Calu3 (cell line): ENCODE results near the gene MRGPRF. TPM values are rescaled to one million over a fixed set of nuclear protein-coding genes. Genes with fewer than 3 reads are reported as not detected.

ENCODE experiments used
- BruUV-seq: library from RNA; stranded (reverse); fragments of 400-500 nt; replicated peaks from 2 replicates; lab custom pipeline; 2021; lab: Mats Ljungman, UMichigan
- CTCF ChIA-PET: fragments of 300-600 bp; sonication (Branson Sonifier 250); formaldehyde crosslinking; loops from one replicate; lab custom pipeline; 2022; ENCODE audit warnings: antibody characterized with exemption; lab: Charles Lee
- DNase-seq: peaks from one replicate; pipeline ENCODE4 v3.0.0; 2022
- H3K27ac Mint-ChIP-seq: one replicate; pipeline ENCODE4 v1.8.0; 2022; ENCODE audit warnings: mixed read lengths; ENCODE audit not compliant: unreplicated experiment
- H3K27me3 Mint-ChIP-seq: one replicate; pipeline ENCODE4 v1.8.0; 2022; ENCODE audit warnings: mixed read lengths; ENCODE audit not compliant: unreplicated experiment
- H3K36me3 Mint-ChIP-seq: one replicate; pipeline ENCODE4 v1.8.0; 2022; ENCODE audit warnings: mild to moderate bottlenecking, moderate library complexity, mixed read lengths; ENCODE audit not compliant: insufficient read depth, unreplicated experiment
- H3K4me1 Mint-ChIP-seq: one replicate; pipeline ENCODE4 v1.8.0; 2022; ENCODE audit warnings: mild to moderate bottlenecking, low read depth, mixed read lengths; ENCODE audit not compliant: unreplicated experiment
- H3K4me3 Mint-ChIP-seq: one replicate; pipeline ENCODE4 v1.8.0; 2022; ENCODE audit warnings: mild to moderate bottlenecking, low read depth, moderate library complexity, mixed read lengths; ENCODE audit not compliant: unreplicated experiment
- H3K9me3 Mint-ChIP-seq: one replicate; pipeline ENCODE4 v1.8.0; 2022; ENCODE audit warnings: low read depth, mixed read lengths; ENCODE audit not compliant: unreplicated experiment
- intact Hi-C: fragments of 100-400 bp; cut with micrococcal nuclease; formaldehyde crosslinking; loops from one replicate; pipeline ENCODE4 v1.10.0; 2022; ENCODE audit not compliant: unreplicated experiment
- total RNA-seq: library from RNA; stranded (reverse); gene quantifications from 2 replicates; pipeline ENCODE4 v1.2.3, GENCODE V29; 2022
- TF ChIP-seq, protein P1 (sequence below): fragments of 200-600 bp; IDR thresholded peaks from one replicate; pipeline ENCODE4 v1.8.0; 2022; ENCODE audit warnings: antibody characterized with exemption; ENCODE audit not compliant: unreplicated experiment

MRGPRF gene
- total RNA-seq, 1 experiment from 2014 or later: 0.14 TPM

DNA sequence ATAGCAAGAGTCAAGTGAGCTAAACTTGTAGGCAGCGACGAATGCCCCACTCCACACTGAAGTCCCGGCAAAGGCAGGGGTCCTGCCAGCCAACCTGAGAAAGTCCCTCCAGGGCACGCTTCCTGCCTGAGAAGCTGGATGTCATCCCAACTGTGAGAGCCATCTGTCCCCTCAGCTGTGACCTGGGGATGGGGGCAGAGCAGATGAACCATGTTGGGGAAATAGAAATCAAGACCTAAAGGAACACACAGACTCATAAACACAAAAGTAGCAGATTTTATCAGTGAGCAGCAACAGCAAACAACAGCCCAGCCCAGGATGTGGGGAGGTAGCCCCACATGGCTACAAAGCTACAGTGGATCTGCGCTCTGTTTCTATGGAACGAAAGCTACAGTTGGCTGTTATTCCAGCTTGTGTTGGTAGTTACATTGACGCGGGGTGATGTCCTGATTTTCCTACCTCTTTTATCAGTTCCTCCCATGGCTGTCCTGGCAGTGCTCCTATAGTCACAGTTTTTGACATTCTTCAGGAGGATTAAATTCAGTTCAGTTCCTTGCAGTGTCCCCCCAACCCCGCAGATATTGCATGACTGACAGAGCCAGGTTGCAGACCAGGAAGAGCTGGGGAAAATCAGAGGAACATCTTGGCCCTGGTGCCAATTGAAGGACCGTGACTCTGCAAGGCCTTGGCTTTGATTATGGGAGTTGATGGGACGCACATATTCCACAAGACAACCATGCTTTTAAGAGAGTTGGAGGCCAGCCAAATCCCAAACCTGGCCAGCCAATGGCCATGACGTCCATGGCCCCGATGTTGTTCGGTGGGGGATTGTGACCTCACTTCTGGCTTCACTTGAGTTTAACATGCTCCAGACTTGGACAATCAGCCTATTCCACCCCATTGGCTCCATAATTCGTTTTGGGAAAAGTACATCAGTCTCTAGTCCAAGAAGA, 46.9 kb downstream of the MRGPRF start:
- Mint-ChIP-seq H3K9me3 (no peaks in the 10 kb centered on the region), H3K36me3 (no peaks in the 10 kb centered on the region), H3K27ac (no peak overlapping the region), H3K4me3 (no peak overlapping the region), H3K27me3 (peaks cover 65% of the 10 kb centered on the region), H3K4me1 (no peaks in the 10 kb centered on the region)
- intact Hi-C loops: no loop called here
- DNase-seq: no peak
- CTCF ChIA-PET: no interaction called here
- no TSS peak for BruUV-seq
- TF ChIP-seq, protein P1, sequence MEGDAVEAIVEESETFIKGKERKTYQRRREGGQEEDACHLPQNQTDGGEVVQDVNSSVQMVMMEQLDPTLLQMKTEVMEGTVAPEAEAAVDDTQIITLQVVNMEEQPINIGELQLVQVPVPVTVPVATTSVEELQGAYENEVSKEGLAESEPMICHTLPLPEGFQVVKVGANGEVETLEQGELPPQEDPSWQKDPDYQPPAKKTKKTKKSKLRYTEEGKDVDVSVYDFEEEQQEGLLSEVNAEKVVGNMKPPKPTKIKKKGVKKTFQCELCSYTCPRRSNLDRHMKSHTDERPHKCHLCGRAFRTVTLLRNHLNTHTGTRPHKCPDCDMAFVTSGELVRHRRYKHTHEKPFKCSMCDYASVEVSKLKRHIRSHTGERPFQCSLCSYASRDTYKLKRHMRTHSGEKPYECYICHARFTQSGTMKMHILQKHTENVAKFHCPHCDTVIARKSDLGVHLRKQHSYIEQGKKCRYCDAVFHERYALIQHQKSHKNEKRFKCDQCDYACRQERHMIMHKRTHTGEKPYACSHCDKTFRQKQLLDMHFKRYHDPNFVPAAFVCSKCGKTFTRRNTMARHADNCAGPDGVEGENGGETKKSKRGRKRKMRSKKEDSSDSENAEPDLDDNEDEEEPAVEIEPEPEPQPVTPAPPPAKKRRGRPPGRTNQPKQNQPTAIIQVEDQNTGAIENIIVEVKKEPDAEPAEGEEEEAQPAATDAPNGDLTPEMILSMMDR: no peak

DNA sequence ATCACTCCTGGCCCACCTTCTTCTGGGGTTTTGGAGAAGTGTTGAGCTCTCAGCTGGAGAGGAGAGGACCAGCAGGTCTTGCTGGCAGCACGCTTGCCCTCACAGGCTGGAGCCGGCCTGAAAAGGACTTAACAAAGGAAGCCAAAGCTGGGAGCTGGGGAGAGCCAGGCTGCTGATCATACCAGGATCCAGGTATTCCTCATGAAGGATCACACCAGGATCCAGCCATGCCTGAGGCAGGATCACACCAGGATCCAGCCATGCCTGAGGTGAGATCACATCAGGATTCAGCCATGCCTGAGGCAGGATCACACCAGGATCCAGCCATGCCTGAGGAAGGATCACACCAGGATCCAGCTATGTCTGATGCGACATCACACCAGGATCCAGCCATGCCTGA, 49.3 kb downstream of the MRGPRF start:
- CTCF ChIA-PET: no interaction called here
- Mint-ChIP-seq H3K27me3 (peaks cover 58% of the 10 kb centered on the region), H3K36me3 (no peaks in the 10 kb centered on the region), H3K4me1 (no peaks in the 10 kb centered on the region), H3K9me3 (no peaks in the 10 kb centered on the region), H3K27ac (no peak overlapping the region), H3K4me3 (no peak overlapping the region)
- no TSS peak for BruUV-seq
- TF ChIP-seq, protein P1: no peak
- intact Hi-C loops: no loop called here
- DNase-seq: no peak

DNA sequence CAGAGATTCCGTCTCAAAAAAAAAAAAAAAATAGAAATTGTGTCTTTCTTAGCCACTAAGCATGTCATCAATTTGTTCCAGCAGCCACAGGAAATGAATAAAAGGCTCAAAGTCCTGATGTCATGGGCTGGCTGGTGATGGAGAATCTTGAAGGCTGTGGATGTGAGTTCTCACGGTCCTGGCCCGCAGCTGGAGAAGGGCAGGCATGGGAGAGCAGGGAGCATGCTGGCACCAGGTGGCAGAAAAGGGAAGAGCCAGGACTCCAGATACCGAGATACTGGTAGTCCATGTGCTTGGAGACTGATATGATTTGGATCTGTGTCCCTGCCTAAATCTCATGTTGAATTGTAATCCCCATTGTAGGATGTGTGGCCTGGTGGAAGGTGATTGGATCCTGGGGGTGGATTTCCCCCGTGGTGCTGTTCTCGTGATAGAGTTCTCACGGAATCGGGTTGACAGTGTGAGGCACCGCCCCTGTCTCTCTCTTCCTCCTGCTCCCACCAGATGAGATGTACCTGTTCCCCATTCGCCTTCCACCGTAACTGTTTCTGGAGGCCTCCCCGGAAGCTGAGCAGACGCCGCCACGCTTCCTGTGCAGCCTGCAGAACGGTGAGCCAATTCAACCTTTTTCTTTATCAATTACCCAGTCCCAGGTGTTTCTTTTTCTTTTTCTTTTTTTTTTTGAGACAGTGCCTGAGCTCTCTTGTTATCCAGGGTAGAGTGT, 50.4 kb downstream of the MRGPRF start:
- BruUV-seq: no TSS peak
- Mint-ChIP-seq H3K4me3 (no peak overlapping the region), H3K9me3 (no peaks in the 10 kb centered on the region), H3K36me3 (no peaks in the 10 kb centered on the region), H3K27ac (no peak overlapping the region), H3K27me3 (peaks cover 48% of the 10 kb centered on the region), H3K4me1 (no peaks in the 10 kb centered on the region)
- CTCF ChIA-PET: no interaction called here
- DNase-seq: no peak
- TF ChIP-seq, protein P1: no peak
- intact Hi-C loops: no loop called here

DNA sequence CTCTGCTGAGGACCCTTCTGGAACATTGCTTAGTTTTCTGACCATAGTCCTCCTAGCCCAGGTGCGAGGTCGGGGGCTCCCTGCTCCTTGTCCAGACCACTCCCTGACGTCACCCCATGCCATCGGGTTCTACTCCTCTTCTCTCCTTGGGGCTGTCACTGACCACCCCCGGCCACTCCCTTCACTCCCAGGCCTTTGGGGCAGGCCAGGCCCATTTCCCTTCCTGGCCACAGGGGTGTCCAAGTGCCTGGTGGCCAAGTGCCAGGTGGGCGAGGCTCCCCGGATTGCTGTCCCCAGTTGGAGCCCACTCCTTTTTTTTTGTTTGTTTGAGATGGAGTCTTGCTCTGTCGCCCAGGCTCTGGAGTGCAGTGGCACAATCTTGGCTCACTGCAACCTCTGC, 51.8 kb downstream of the MRGPRF start:
- Mint-ChIP-seq H3K36me3 (no peaks in the 10 kb centered on the region), H3K4me1 (no peaks in the 10 kb centered on the region), H3K9me3 (no peaks in the 10 kb centered on the region), H3K27ac (no peak overlapping the region), H3K27me3 (peaks cover 33% of the 10 kb centered on the region), H3K4me3 (no peak overlapping the region)
- TF ChIP-seq, protein P1: no peak
- CTCF ChIA-PET: no interaction called here
- intact Hi-C loops: no loop called here
- BruUV-seq: no TSS peak
- no peak for DNase-seq
